Measurements from ENCODE around the gene CDH4.

- TF ChIP-seq EZH2 (IDR thresholded peaks at IDR 0.05; ENCODE audit: insufficient read depth, low read length): no peak
- TF ChIP-seq, protein P1, sequence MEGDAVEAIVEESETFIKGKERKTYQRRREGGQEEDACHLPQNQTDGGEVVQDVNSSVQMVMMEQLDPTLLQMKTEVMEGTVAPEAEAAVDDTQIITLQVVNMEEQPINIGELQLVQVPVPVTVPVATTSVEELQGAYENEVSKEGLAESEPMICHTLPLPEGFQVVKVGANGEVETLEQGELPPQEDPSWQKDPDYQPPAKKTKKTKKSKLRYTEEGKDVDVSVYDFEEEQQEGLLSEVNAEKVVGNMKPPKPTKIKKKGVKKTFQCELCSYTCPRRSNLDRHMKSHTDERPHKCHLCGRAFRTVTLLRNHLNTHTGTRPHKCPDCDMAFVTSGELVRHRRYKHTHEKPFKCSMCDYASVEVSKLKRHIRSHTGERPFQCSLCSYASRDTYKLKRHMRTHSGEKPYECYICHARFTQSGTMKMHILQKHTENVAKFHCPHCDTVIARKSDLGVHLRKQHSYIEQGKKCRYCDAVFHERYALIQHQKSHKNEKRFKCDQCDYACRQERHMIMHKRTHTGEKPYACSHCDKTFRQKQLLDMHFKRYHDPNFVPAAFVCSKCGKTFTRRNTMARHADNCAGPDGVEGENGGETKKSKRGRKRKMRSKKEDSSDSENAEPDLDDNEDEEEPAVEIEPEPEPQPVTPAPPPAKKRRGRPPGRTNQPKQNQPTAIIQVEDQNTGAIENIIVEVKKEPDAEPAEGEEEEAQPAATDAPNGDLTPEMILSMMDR (IDR thresholded peaks at IDR 0.05; ENCODE audit: insufficient read depth, low read depth, low read length): no peak
Measured at GRCh38 chr20:61524951-61525666, 273.0 kb downstream of the CDH4 start.

All from astrocyte (in vitro differentiated cells and primary cell).